GM18873 (cell line): Measurements from ENCODE around the gene NDST1.

ENCODE experiments used
- ATAC-seq: cut with Tn5 transposase; IDR thresholded peaks from one replicate; pipeline ENCODE4 v1.9.1; 2021; ENCODE audit warnings: mild to moderate bottlenecking, moderate library complexity, moderate number of reproducible peaks; ENCODE audit not compliant: unreplicated experiment, low FRiP score

Gene NDST1

GRCh38 chr5:150488519-150489359 is 19.2 kb upstream of the NDST1 start:
- ATAC-seq = no peak

GRCh38 chr5:150489360-150490295 is 18.3 kb upstream of the NDST1 start:
- peak; percentile 87 for ATAC-seq

- no peak for ATAC-seq
Measured at GRCh38 chr5:150490296-150490669, 17.6 kb upstream of the NDST1 start.

DNA sequence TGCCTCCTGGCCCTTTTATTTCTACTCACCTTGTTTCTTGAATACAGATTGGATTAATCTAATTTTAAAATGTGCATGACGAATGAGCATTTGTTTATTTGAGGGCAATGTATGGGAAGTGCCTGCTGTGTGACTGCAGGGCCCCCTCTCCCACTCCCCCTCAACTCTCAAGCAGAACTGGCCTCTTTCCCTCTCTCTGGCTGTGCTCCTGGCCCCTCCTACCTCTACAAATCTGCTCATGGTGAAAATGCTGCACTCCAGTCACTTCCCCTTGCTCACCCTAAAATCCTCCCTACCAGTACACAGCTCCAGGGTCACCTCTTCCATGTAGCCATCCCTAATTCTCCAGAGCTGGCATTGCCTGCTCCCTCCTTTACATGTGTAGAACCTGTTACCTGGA is 17.2 kb upstream of the NDST1 start:
- no peak for ATAC-seq

GRCh38 chr5:150491876-150492275 is 16.1 kb upstream of the NDST1 start:
- no peak for ATAC-seq

- no peak for ATAC-seq
Measured at GRCh38 chr5:150492621-150493020, 15.3 kb upstream of the NDST1 start.

DNA sequence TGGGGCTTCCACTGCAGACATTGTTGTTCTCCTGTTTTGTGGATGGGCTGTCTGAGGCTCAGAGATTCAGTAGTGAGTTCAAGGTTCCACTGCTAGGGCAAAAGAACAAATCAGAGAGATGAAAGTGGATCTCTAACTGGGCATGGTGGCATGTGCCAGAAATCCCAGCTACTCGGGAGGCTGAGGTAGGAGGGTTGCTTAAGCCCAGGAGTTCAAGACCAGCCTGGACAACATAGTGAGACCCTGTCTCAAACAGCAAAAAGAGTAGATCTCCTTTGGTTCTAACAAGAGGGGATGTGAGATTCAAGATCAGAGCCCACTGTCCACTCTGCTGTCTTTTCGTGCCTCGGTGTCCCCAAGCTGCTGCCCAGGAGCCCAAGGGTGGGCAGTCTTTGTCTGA is 11.8 kb upstream of the NDST1 start:
- ATAC-seq = no peak

DNA sequence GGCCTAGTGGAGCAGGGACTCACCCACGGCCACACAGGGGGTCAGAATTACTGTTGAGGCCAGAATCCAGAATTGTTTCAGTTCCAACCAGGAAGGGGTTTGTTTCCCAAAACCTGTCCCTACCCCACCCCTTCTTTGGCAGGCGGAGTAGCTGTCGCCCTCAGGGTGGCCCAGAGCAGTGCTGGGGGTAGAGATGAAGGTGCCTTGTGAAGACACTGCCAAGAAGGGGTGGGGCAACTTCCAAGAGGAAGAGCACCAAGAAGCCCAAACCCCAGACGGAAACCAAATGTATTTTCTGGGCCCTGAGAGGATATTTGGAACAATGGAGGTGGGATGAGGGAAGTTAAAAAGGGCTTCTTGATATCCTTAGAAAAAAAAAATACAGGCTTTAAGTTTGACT is 11.4 kb upstream of the NDST1 start:
- ATAC-seq = no peak

DNA sequence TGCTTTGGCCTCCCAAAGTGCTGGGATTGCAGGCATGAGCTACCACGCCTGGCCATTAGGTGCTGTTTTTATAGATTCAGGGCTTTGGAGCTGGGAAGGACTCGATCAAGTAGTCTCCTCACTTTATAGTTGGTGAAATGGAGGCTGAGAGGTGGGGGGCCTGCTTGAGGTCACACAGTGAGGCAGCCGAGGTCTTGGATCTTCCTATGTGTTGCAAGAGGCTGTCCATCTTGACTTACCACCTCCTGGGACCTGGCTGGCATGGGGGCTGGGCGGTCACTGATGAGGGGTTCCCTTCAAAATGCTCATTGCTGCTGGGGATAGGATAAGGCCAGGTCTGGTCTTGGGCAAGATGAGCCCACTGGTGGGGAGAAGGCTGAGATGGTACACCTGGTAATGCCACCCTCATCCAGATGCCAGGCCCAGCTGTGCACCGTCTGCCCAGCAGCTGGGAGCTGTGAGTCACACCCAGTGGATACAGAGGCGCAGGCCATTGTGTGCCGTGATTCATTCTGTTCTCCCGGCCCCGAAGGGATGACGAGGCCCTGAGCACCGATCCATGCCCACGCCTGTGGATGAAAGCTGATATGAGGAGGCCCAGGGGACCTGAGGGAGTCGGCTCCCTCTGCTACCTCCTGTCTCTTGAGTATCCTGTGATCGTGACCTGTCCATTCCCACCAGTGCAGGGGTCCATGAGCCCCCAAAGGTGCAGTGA is 10.5 kb upstream of the NDST1 start:
- ATAC-seq = no peak

GRCh38 chr5:150497989-150498317 is 10.0 kb upstream of the NDST1 start:
- ATAC-seq = no peak

GRCh38 chr5:150498501-150498900 is 9.4 kb upstream of the NDST1 start:
- no peak for ATAC-seq

GRCh38 chr5:150498971-150499370 is 9.0 kb upstream of the NDST1 start:
- no peak for ATAC-seq

- no peak for ATAC-seq
Measured at GRCh38 chr5:150499437-150499956, 8.4 kb upstream of the NDST1 start.

DNA sequence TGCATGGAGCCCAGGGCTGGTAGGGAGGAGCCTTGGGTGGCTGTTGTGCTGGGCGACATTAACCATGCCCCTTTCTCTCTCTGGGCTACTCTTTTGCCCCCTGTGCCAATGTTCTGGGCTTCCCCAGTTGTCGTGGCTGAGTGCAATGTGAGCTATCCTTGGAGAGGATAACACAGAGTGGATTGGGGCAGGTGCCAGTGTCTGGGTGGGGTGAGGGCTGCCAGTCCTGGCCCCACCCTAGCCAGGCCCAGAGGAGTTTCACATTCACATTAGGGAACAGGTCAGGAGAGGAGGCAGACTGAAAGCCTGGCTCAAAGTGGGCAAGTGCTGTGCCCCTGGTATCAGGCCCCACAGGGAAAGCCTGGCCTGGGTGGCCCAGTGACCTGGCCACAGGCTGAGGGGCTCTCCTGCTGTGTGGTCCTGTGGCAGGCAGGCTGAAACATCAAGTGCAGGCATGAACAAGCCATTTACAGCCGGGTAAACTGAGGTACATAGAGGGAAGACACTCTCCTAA is 7.5 kb upstream of the NDST1 start:
- no peak for ATAC-seq

DNA sequence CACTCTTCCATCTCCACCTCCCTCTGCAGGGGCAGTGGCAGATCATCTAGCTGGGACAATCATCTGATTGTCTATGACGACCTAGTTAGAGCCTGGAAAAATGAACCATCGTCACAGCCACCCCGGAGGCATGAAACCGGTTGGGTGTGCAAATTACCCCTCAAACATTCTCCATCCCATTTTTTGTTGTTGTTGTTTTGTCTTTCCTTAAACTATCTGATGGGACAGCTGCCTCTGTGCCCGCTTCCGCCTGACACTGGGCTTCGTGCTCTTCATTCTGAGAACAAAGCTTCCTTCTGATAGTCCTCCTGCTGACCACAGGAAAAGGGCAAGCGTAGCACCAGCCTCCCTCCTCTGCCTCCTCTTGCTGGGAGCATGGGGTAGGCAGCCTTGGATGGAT is 7.0 kb upstream of the NDST1 start:
- ATAC-seq = no peak

GRCh38 chr5:150502106-150502505 is 5.8 kb upstream of the NDST1 start:
- no peak for ATAC-seq

- ATAC-seq = no peak
Measured at GRCh38 chr5:150502847-150503246, 5.1 kb upstream of the NDST1 start.

DNA sequence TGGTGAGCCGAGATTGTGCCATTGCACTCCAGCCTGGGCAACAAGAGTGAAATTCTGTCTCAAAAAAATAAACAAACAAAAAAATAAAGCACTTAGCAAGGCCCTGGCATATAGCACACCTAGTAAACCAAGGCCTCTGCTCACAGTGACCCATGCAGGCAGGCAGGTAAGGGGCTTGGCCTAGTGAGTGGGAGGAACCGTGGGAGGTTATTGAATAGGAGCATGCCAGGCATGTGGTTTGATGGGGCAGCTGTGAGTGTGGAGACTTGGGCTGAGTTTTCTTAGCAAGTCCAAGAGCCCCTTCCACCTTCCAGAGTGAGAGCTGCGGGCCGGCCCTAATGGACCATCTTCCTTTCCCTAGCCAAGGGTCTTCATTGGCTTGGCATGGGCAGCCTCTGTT is 4.5 kb upstream of the NDST1 start:
- no peak for ATAC-seq

- ATAC-seq = no peak
Measured at GRCh38 chr5:150503977-150504620, 3.8 kb upstream of the NDST1 start.

- ATAC-seq = no peak
Measured at GRCh38 chr5:150505041-150505511, 2.9 kb upstream of the NDST1 start.
